ENCODE measurements around the gene STK32B.

Gene STK32B

GRCh38 chr4:5503336-5503936 lies 452.2 kb downstream of the STK32B start:
- H3K4me3 ChIP-seq (ENCODE audit: low read depth, low read length): no peak overlapping the region
- no peak for TF ChIP-seq CTCF (IDR thresholded peaks at IDR 0.05; ENCODE audit: low read depth, low read length)

DNA sequence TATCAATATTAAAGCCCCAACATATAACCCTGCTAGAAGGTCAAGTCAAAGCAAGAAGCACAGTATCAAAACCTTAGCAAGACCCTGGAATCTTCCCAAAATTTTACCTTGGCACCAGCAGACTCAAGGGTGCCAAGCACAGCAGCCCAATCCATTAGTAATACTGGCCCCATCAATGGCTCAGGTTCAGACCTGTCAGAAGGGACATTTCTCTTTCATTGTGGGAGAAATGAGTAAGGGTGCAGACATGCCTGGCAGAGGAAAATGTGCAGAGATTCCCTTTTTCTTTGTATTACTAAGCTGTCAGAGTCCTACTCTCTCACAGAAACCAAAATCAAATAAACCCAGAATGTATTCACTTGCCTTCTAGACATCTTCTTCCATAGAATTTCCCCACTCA lies 453.2 kb downstream of the STK32B start:
- no peak overlapping the region for H3K4me3 ChIP-seq (ENCODE audit: low read depth, low read length)
- TF ChIP-seq CTCF (IDR thresholded peaks at IDR 0.05; ENCODE audit: low read depth, low read length): no peak

GRCh38 chr4:5510504-5510903 lies 459.2 kb downstream of the STK32B start:
- TF ChIP-seq CTCF (IDR thresholded peaks at IDR 0.05; ENCODE audit: low read depth, low read length): no peak
- H3K4me3 ChIP-seq (ENCODE audit: low read depth, low read length): no peak overlapping the region

- no peak for TF ChIP-seq CTCF (IDR thresholded peaks at IDR 0.05; ENCODE audit: low read depth, low read length)
- no peak overlapping the region for H3K4me3 ChIP-seq (ENCODE audit: low read depth, low read length)
These were observed 460.5 kb downstream of the STK32B start for GRCh38 chr4:5511791-5512190.

DNA sequence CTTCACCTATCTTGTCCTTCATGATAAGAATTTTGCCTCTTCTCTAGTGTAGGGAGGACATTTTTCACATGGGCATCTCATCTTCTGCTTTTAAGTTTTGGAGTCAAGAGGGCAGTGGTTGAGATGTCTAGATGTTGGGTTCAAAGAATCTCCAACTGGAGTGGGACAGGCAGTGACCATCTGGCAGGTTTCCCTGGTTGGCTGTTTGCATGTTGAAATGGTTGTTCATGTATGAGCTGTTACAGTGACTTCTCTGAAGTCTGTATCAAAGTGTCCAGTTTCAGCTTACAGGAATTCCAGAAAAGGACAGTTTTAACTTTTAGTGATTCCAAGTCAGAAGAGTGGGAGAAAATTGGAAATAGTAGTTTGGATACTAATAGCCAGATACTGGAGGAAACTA lies 464.4 kb downstream of the STK32B start:
- TF ChIP-seq CTCF (IDR thresholded peaks at IDR 0.05; ENCODE audit: low read depth, low read length): no peak
- H3K4me3 ChIP-seq (ENCODE audit: low read depth, low read length): no peak overlapping the region

DNA sequence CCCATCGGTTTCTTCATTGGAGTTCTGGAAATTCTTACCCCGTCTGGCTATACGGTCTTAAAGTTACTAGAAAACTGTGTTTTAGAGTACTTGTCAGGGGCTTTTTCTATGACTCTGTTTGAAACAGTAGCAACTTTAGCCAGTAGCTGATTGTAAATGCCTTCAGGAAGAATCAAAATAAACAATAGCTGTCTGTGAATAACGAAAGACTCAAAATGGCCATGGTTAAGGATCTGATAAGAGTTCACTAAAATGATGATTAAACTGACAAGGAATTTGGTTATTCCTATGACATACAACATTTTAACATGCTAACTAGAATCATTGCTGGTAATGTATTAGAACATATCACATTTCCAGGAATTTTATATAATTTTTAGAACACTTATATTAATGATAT lies 466.1 kb downstream of the STK32B start:
- no peak for TF ChIP-seq CTCF (IDR thresholded peaks at IDR 0.05; ENCODE audit: low read depth, low read length)
- no peak overlapping the region for H3K4me3 ChIP-seq (ENCODE audit: low read depth, low read length)

GRCh38 chr4:5524446-5525299 lies 473.4 kb downstream of the STK32B start:
- H3K4me3 ChIP-seq (ENCODE audit: low read depth, low read length): no peak overlapping the region
- TF ChIP-seq CTCF (IDR thresholded peaks at IDR 0.05; ENCODE audit: low read depth, low read length): no peak
